Stomach (tissue), 19 donors: ENCODE measurements around the gene RBM8A. TPM values are rescaled to one million over a fixed set of nuclear protein-coding genes. Genes with fewer than 3 reads are reported as not detected.

ENCODE experiments used
- DNase-seq, 2 donors: peaks; one replicate each; pipeline versions ENCODE4 v3.0.0 to v3.0.0-alpha.2; 2013 to 2019
- H3K27ac ChIP-seq, 5 donors: fragments of 200-600 bp in 4 of 5; sonication (generic) in 4 of 5; one replicate each; pipeline ENCODE4 v1.5.1; 2013 to 2019; ENCODE audit warnings: mild to moderate bottlenecking in 1 of 5, moderate library complexity in 1 of 5
- H3K27me3 ChIP-seq, 3 donors: fragments of 200-600 bp; sonication (generic); one replicate each; pipeline ENCODE4 v1.5.1; 2017 to 2019; ENCODE audit warnings: mixed run types in 1 of 3
- H3K36me3 ChIP-seq, 4 donors: fragments of 200-600 bp; sonication (generic); 1 replicate in 3 of 4; 2 replicates in 1 of 4; pipeline ENCODE4 v1.5.1; 2016 to 2019
- H3K4me1 ChIP-seq, 4 donors: fragments of 200-600 bp; sonication (generic); one replicate each; pipeline ENCODE4 v1.5.1; 2016 to 2019
- H3K4me3 ChIP-seq, 4 donors: fragments of 200-600 bp; sonication (generic) in 3 of 4; one replicate each; pipeline ENCODE4 v1.5.1; 2016 to 2019; ENCODE audit warnings: mild to moderate bottlenecking in 1 of 4
- H3K9me3 ChIP-seq, 4 donors: fragments of 200-600 bp; sonication (generic); one replicate each; pipeline ENCODE4 v1.5.1; 2016 to 2019
- CTCF ChIP-seq, 7 experiments: fragments of 450-650 bp in 4 of 7; fragments of 200-600 bp in 3 of 7; sonication (generic) in 3 of 7; IDR thresholded peaks; one replicate each; pipeline ENCODE4 v1.5.1; 2016 to 2019; ENCODE audit warnings: antibody characterized with exemption in 7 of 7, control low read depth in 2 of 7, mild to moderate bottlenecking in 1 of 7
- EP300 ChIP-seq: sonication (generic); formaldehyde crosslinking; IDR thresholded peaks from one replicate; pipeline ENCODE4 v1.6.1; 2017; ENCODE audit warnings: antibody characterized with exemption
- POLR2A ChIP-seq, 4 donors: fragments of 450-650 bp; IDR thresholded peaks; one replicate each; pipeline ENCODE4 v1.6.1; 2016; ENCODE audit warnings: antibody characterized with exemption in 4 of 4, control low read depth in 2 of 4, mild to moderate bottlenecking in 1 of 4, moderate library complexity in 1 of 4
- POLR2AphosphoS5 ChIP-seq, 3 donors: sonication (generic); formaldehyde crosslinking; IDR thresholded peaks; one replicate each; pipeline ENCODE4 v1.6.1; 2016; ENCODE audit warnings: antibody characterized with exemption in 3 of 3
- WGBS, 5 donors: extraction: QIAGEN DNeasy Blood & Tissue Kit in 3 of 5; methylation state at CpG; one replicate each; pipeline versions ENCODE4 v1.1.5 to v1.1.7; 2013 to 2018; 5-methylcytosine and 5-hydroxymethylcytosine counted together
- intact Hi-C: fragments of 100-400 bp; cut with DNase I; formaldehyde crosslinking; loops from one replicate; pipeline ENCODE4 v1.15.1; 2023; ENCODE audit warnings: low total_unique reads
- long read RNA-seq, 10 donors: transcript quantifications; one replicate each; lab custom pipeline, GENCODE V29; 2026
- polyA plus RNA-seq, 3 donors: library from polyadenylated mRNA; stranded (reverse); fragments of 200-250 nt; gene quantifications; one replicate each; pipeline ENCODE4 v1.2.3, GENCODE V29; 2013
- total RNA-seq, 5 donors: library from RNA; depleted of rRNA; stranded (reverse); fragments of >200 nt; gene quantifications; one replicate each; pipeline versions ENCODE4 v1.1.0 to v1.2.3, GENCODE V29; 2014 to 2016
- donor health status: healthy with polysubstance abuse.
- donor health status: Bipolar disorder and iron deficiency.
- donor health status: healthy.

RBM8A gene
- 10 to 100 TPM in 4 of 5 donors, 1 to 10 TPM in 1; 9.3 to 81.3 (median 44.6) TPM for total RNA-seq
- polyA plus RNA-seq: 100 to 1,000 TPM in 2 of 3 donors, 10 to 100 TPM in 1; 79.3 to 113 (median 101) TPM
- long read RNA-seq, donor 1, full-length matches to known transcripts: 13 of 13 reads
- long read RNA-seq, donor 1, partial matches to known transcripts: 0 of 13 reads
- long read RNA-seq, donor 1, other reads (novel, unspliced or antisense): 0 of 13 reads
- long read RNA-seq, donor 2, full-length matches to known transcripts: 17 of 17 reads
- long read RNA-seq, donor 2, partial matches to known transcripts: 0 of 17 reads
- long read RNA-seq, donor 2, other reads (novel, unspliced or antisense): 0 of 17 reads
- long read RNA-seq, donor 3, full-length matches to known transcripts: 14 of 14 reads
- long read RNA-seq, donor 3, partial matches to known transcripts: 0 of 14 reads
- long read RNA-seq, donor 3, other reads (novel, unspliced or antisense): 0 of 14 reads
- long read RNA-seq, donor 4, full-length matches to known transcripts: 6 of 6 reads
- long read RNA-seq, donor 4, partial matches to known transcripts: 0 of 6 reads
- long read RNA-seq, donor 4, other reads (novel, unspliced or antisense): 0 of 6 reads
- long read RNA-seq, donor 5, full-length matches to known transcripts: 40 of 54 reads
- long read RNA-seq, donor 5, partial matches to known transcripts: 14 of 54 reads
- long read RNA-seq, donor 5, other reads (novel, unspliced or antisense): 0 of 54 reads
- long read RNA-seq, donor 6: 0 reads
- long read RNA-seq, donor 7, full-length matches to known transcripts: 31 of 44 reads
- long read RNA-seq, donor 7, partial matches to known transcripts: 5 of 44 reads
- long read RNA-seq, donor 7, other reads (novel, unspliced or antisense): 8 of 44 reads
- long read RNA-seq, donor 8, full-length matches to known transcripts: 43 of 53 reads
- long read RNA-seq, donor 8, partial matches to known transcripts: 0 of 53 reads
- long read RNA-seq, donor 8, other reads (novel, unspliced or antisense): 10 of 53 reads
- long read RNA-seq, donor 9, full-length matches to known transcripts: 39 of 68 reads
- long read RNA-seq, donor 9, partial matches to known transcripts: 20 of 68 reads
- long read RNA-seq, donor 9, other reads (novel, unspliced or antisense): 9 of 68 reads
- long read RNA-seq, donor 10, full-length matches to known transcripts: 19 of 19 reads
- long read RNA-seq, donor 10, partial matches to known transcripts: 0 of 19 reads
- long read RNA-seq, donor 10, other reads (novel, unspliced or antisense): 0 of 19 reads

- H3K4me1 ChIP-seq: peaks cover 11 to 45% (median 25%) of the 10 kb centered on the region in 4 donors
- peak within 1 kb of the TSS; percentile 59 to 75 (median 68) for H3K4me3 ChIP-seq
- H3K9me3 ChIP-seq: no peaks in the 10 kb centered on the region
Observed at GRCh38 chr1:145927063-145927886, at the start of gene RBM8A. RBM8A (minus strand) TSS chr1:145927484; CDS start chr1:145927426, 58 bp downstream.

GRCh38 chr1:145977016-145977415 lies 49.7 kb upstream of the RBM8A start:
- H3K9me3 ChIP-seq: no peaks in the 10 kb centered on the region
- no peak overlapping the region for H3K4me3 ChIP-seq
- peak overlapping the region; percentile 43 to 100 (median 96) for H3K27ac ChIP-seq
- TF ChIP-seq POLR2A (IDR thresholded peaks at IDR 0.05) (no peak), POLR2AphosphoS5 (IDR thresholded peaks at IDR 0.05) (no peak), CTCF (IDR thresholded peaks at IDR 0.05) (no peak), EP300 (no peak)
- no peak for DNase-seq
- H3K4me1 ChIP-seq: peaks cover 37 to 52% (median 50%) of the 10 kb centered on the region in 4 donors
- peaks cover 0 to 14% (median 4%) of the 10 kb centered on the region in 4 donors for H3K36me3 ChIP-seq
- intact Hi-C loops: no loop called here
- WGBS, 5 donors: 76 to 87% (median 81%) methylated on average over 5 of the region's 5 CpGs
- no peaks in the 10 kb centered on the region for H3K27me3 ChIP-seq

More at GRCh38 chr1:145927063-145927886, at the start of gene RBM8A:
- Histone ChIP-seq H3K27me3 (no peaks in the 10 kb centered on the region), H3K27ac (peak within 1 kb of the TSS; percentile 94 to 98 (median 96)), H3K36me3 (peaks cover 5 to 34% (median 27%) of the 10 kb centered on the region in 4 donors)
- intact Hi-C loops: no loop called here
- WGBS, 5 donors: 0 to 1% (median 0%) methylated on average over 41 of the region's 41 CpGs
- DNase-seq: peak; percentile 94 to 99
- TF ChIP-seq POLR2A (IDR thresholded peaks at IDR 0.05) (peak in 2 of 4 donors; percentile 96 to 98), CTCF (IDR thresholded peaks at IDR 0.05) (peak in 5 of 7 experiments; percentile 45 to 86 (median 57)), POLR2AphosphoS5 (IDR thresholded peaks at IDR 0.05) (peak; percentile 98 to 100 (median 99)), EP300 (no peak)

GRCh38 chr1:145975216-145975615 lies 47.9 kb upstream of the RBM8A start:
- Histone ChIP-seq H3K9me3 (no peaks in the 10 kb centered on the region), H3K4me1 (peaks cover 27 to 34% (median 32%) of the 10 kb centered on the region in 4 donors), H3K27ac (no peak overlapping the region), H3K4me3 (no peak overlapping the region), H3K27me3 (no peaks in the 10 kb centered on the region), H3K36me3 (peaks cover 0 to 14% (median 4%) of the 10 kb centered on the region in 4 donors)
- TF ChIP-seq POLR2A (IDR thresholded peaks at IDR 0.05): no peak
- TF ChIP-seq CTCF (IDR thresholded peaks at IDR 0.05): no peak
- TF ChIP-seq EP300: no peak
- DNase-seq: no peak
- WGBS, 5 donors: 73 to 86% (median 81%) methylated on average over 4 of the region's 4 CpGs
- intact Hi-C loops: no loop called here
